ENCODE results near the gene SCN11A.

GRCh38 chr3:39013289-39013688 lies 38.5 kb downstream of the SCN11A start:
- no peak for TF ChIP-seq EZH2 (IDR thresholded peaks at IDR 0.05)
- TF ChIP-seq, protein P1, sequence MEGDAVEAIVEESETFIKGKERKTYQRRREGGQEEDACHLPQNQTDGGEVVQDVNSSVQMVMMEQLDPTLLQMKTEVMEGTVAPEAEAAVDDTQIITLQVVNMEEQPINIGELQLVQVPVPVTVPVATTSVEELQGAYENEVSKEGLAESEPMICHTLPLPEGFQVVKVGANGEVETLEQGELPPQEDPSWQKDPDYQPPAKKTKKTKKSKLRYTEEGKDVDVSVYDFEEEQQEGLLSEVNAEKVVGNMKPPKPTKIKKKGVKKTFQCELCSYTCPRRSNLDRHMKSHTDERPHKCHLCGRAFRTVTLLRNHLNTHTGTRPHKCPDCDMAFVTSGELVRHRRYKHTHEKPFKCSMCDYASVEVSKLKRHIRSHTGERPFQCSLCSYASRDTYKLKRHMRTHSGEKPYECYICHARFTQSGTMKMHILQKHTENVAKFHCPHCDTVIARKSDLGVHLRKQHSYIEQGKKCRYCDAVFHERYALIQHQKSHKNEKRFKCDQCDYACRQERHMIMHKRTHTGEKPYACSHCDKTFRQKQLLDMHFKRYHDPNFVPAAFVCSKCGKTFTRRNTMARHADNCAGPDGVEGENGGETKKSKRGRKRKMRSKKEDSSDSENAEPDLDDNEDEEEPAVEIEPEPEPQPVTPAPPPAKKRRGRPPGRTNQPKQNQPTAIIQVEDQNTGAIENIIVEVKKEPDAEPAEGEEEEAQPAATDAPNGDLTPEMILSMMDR (IDR thresholded peaks at IDR 0.05), result no peak
